ENCODE data around the gene TTC9C.
"Not testable (repeated sequence)": the region's sequence is repeated elsewhere in the genome, so short reads cannot be mapped to it uniquely, and the experiment has no call there.

The TTC9C gene

GRCh38 chr11:62726915-62727164 is 1.4 kb upstream of the TTC9C start:
- peak overlapping the region; percentile 92 for H3K4me3 ChIP-seq (ENCODE audit: low read length, poor library complexity, severe bottlenecking)
- peaks cover 82% of the 10 kb centered on the region for H3K79me2 ChIP-seq (ENCODE audit: insufficient read depth, low read length)
- H3K9me2 ChIP-seq (replicated peaks; ENCODE audit: low read depth, low read length): no peaks in the 10 kb centered on the region
- H4K20me1 ChIP-seq (ENCODE audit: insufficient read depth, low read length, poor library complexity, severe bottlenecking): peaks cover 66% of the 10 kb centered on the region
- TF ChIP-seq CTCF (conservative IDR thresholded peaks at IDR 0.05; ENCODE audit: low read length) (no peak), EZH2phosphoT487 (IDR thresholded peaks at IDR 0.05; ENCODE audit: borderline replicate concordance) (no peak)
- peak overlapping the region; percentile 65; the same call in 1 of the 2 replicates for H2AFZ ChIP-seq (ENCODE audit: low read length)
- H3F3A ChIP-seq (ENCODE audit: low read depth): peaks cover 3% of the 10 kb centered on the region
- H3K27me3 ChIP-seq (ENCODE audit: insufficient read depth, low read length, poor library complexity, severe bottlenecking): no peaks in the 10 kb centered on the region
- H3K9ac ChIP-seq (ENCODE audit: low read depth, low read length, poor library complexity, severe bottlenecking): peak overlapping the region; percentile 98
- peak overlapping the region; percentile 98 for H3K4me2 ChIP-seq (ENCODE audit: low read depth, low read length, poor library complexity, severe bottlenecking)
- H3K4me1 ChIP-seq (ENCODE audit: insufficient read depth, low read length, poor library complexity, severe bottlenecking): peaks cover 37% of the 10 kb centered on the region
- H3K9me3 ChIP-seq (ENCODE audit: insufficient read depth, low read depth, low read length): no peaks in the 10 kb centered on the region
- H3K36me3 ChIP-seq (ENCODE audit: insufficient read depth, low read length): peaks cover 30% of the 10 kb centered on the region

- peak within 1 kb of the TSS; percentile 98 for H3K4me2 ChIP-seq (ENCODE audit: low read depth, low read length, poor library complexity, severe bottlenecking)
- H4K20me1 ChIP-seq (ENCODE audit: insufficient read depth, low read length, poor library complexity, severe bottlenecking): peaks cover 62% of the 10 kb centered on the region
- H3K36me3 ChIP-seq (ENCODE audit: insufficient read depth, low read length): peaks cover 25% of the 10 kb centered on the region; the same call in 1 of the 2 replicates
- TF ChIP-seq CTCF (conservative IDR thresholded peaks at IDR 0.05; ENCODE audit: low read length) (no peak), EZH2phosphoT487 (IDR thresholded peaks at IDR 0.05; ENCODE audit: borderline replicate concordance) (no peak)
- no peaks in the 10 kb centered on the region for H3K9me3 ChIP-seq (ENCODE audit: insufficient read depth, low read depth, low read length)
- H3F3A ChIP-seq (ENCODE audit: low read depth): peaks cover 3% of the 10 kb centered on the region
- peaks cover 79% of the 10 kb centered on the region for H3K79me2 ChIP-seq (ENCODE audit: insufficient read depth, low read length)
- peak within 1 kb of the TSS; percentile 88 for H2AFZ ChIP-seq (ENCODE audit: low read length)
- no peaks in the 10 kb centered on the region for H3K9me2 ChIP-seq (replicated peaks; ENCODE audit: low read depth, low read length)
- no peaks in the 10 kb centered on the region for H3K27me3 ChIP-seq (ENCODE audit: insufficient read depth, low read length, poor library complexity, severe bottlenecking)
- peaks cover 34% of the 10 kb centered on the region for H3K4me1 ChIP-seq (ENCODE audit: insufficient read depth, low read length, poor library complexity, severe bottlenecking)
- H3K9ac ChIP-seq (ENCODE audit: low read depth, low read length, poor library complexity, severe bottlenecking): peak within 1 kb of the TSS; percentile 98
- H3K4me3 ChIP-seq (ENCODE audit: low read length, poor library complexity, severe bottlenecking): peak within 1 kb of the TSS; percentile 92
Observed at GRCh38 chr11:62727165-62727871, 968 bp upstream of the TTC9C start, which contains the start of gene HNRNPUL2. Gene HNRNPUL2, minus strand, starts transcription at chr11:62727457. Its CDS starts 301 bp downstream, at chr11:62727156.

- Histone ChIP-seq H3F3A (ENCODE audit: low read depth) (peaks cover 3% of the 10 kb centered on the region), H3K9me3 (ENCODE audit: insufficient read depth, low read depth, low read length) (no peaks in the 10 kb centered on the region), H3K79me2 (ENCODE audit: insufficient read depth, low read length) (peaks cover 78% of the 10 kb centered on the region), H3K9ac (ENCODE audit: low read depth, low read length, poor library complexity, severe bottlenecking) (peak overlapping the region; percentile 98), H3K4me3 (ENCODE audit: low read length, poor library complexity, severe bottlenecking) (peak overlapping the region; percentile 92), H3K4me2 (ENCODE audit: low read depth, low read length, poor library complexity, severe bottlenecking) (peak overlapping the region; percentile 81), H3K36me3 (ENCODE audit: insufficient read depth, low read length) (peaks cover 20% of the 10 kb centered on the region; the same call in 1 of the 2 replicates), H3K9me2 (replicated peaks; ENCODE audit: low read depth, low read length) (no peaks in the 10 kb centered on the region), H2AFZ (ENCODE audit: low read length) (peak overlapping the region; percentile 88), H3K4me1 (ENCODE audit: insufficient read depth, low read length, poor library complexity, severe bottlenecking) (peaks cover 29% of the 10 kb centered on the region), H4K20me1 (ENCODE audit: insufficient read depth, low read length, poor library complexity, severe bottlenecking) (peaks cover 57% of the 10 kb centered on the region), H3K27me3 (ENCODE audit: insufficient read depth, low read length, poor library complexity, severe bottlenecking) (no peaks in the 10 kb centered on the region)
- TF ChIP-seq CTCF (conservative IDR thresholded peaks at IDR 0.05; ENCODE audit: low read length) (no peak), EZH2phosphoT487 (IDR thresholded peaks at IDR 0.05; ENCODE audit: borderline replicate concordance) (no peak)
Observed at GRCh38 chr11:62727872-62728170, 465 bp upstream of the TTC9C start.

GRCh38 chr11:62730076-62730475 is 1.8 kb downstream of the TTC9C start:
- peak overlapping the region; percentile 81 for H3K4me2 ChIP-seq (ENCODE audit: low read depth, low read length, poor library complexity, severe bottlenecking)
- not testable (repeated sequence) for H2AFZ ChIP-seq (ENCODE audit: low read length); H3K27me3 ChIP-seq (ENCODE audit: insufficient read depth, low read length, poor library complexity, severe bottlenecking); H3K36me3 ChIP-seq (ENCODE audit: insufficient read depth, low read length); H3K9me2 ChIP-seq (replicated peaks; ENCODE audit: low read depth, low read length); H3F3A ChIP-seq (ENCODE audit: low read depth); H3K9me3 ChIP-seq (ENCODE audit: insufficient read depth, low read depth, low read length)
- H3K79me2 ChIP-seq (ENCODE audit: insufficient read depth, low read length): peaks cover 66% of the 10 kb centered on the region
- peak overlapping the region; percentile 92 for H3K4me3 ChIP-seq (ENCODE audit: low read length, poor library complexity, severe bottlenecking)
- H3K4me1 ChIP-seq (ENCODE audit: insufficient read depth, low read length, poor library complexity, severe bottlenecking): peaks cover 13% of the 10 kb centered on the region
- H4K20me1 ChIP-seq (ENCODE audit: insufficient read depth, low read length, poor library complexity, severe bottlenecking): peaks cover 39% of the 10 kb centered on the region
- H3K9ac ChIP-seq (ENCODE audit: low read depth, low read length, poor library complexity, severe bottlenecking): peak overlapping the region; percentile 98

Data from Loucy (cell line).